SK-N-SH treated with all-trans-retinoic acid at 6 μM for 48 hours (cell line): Measurements from ENCODE around the gene PIK3R1.

Experiments used
- ARNTL ChIP-seq: fragments of 450-650 bp; formaldehyde crosslinking; IDR thresholded peaks from 2 replicates; pipeline ENCODE4 v1.5.0; 2020; ENCODE audit warnings: low read depth, mild to moderate bottlenecking, moderate library complexity, borderline replicate concordance
- CSDC2 ChIP-seq: fragments of 250-450 bp; sonication (Bioruptor Pico); IDR thresholded peaks from 2 replicates; pipeline ENCODE4 v1.5.0; 2020; ENCODE audit warnings: mild to moderate bottlenecking, moderate library complexity
- ESRRG ChIP-seq: fragments of 250-450 bp; sonication (Bioruptor Pico); IDR thresholded peaks from 2 replicates; pipeline ENCODE4 v1.6.1; 2021; ENCODE audit warnings: mild to moderate bottlenecking
- OSR1 ChIP-seq: fragments of 250-450 bp; sonication (Bioruptor Pico); IDR thresholded peaks from 2 replicates; pipeline ENCODE4 v1.8.0; 2022; ENCODE audit warnings: moderate library complexity, mild to moderate bottlenecking, inconsistent platforms
- TOX ChIP-seq: fragments of 250-450 bp; sonication (Bioruptor Pico); IDR thresholded peaks from 2 replicates; pipeline ENCODE4 v1.8.0; 2021; ENCODE audit warnings: mild to moderate bottlenecking, moderate library complexity, borderline replicate concordance
- ZC3H10 ChIP-seq: fragments of 250-450 bp; sonication (Bioruptor Pico); IDR thresholded peaks from 2 replicates; pipeline ENCODE4 v1.5.1; 2021; ENCODE audit warnings: mild to moderate bottlenecking, moderate library complexity
- TF ChIP-seq, protein P1 (sequence below): fragments of 250-450 bp; sonication (Bioruptor Pico); IDR thresholded peaks from 2 replicates; pipeline ENCODE4 v1.8.0; 2020; ENCODE audit warnings: mild to moderate bottlenecking, moderate library complexity, borderline replicate concordance
- TF ChIP-seq, protein P2 (sequence below): fragments of 250-450 bp; sonication (Bioruptor Pico); IDR thresholded peaks from 2 replicates; pipeline ENCODE4 v1.5.1; 2020; ENCODE audit warnings: low read depth, mild to moderate bottlenecking, moderate library complexity
- TF ChIP-seq, protein P3 (sequence below): fragments of 250-450 bp; sonication (Bioruptor Pico); IDR thresholded peaks from 2 replicates; pipeline ENCODE4 v1.5.0; 2020; ENCODE audit warnings: mild to moderate bottlenecking, moderate library complexity

DNA sequence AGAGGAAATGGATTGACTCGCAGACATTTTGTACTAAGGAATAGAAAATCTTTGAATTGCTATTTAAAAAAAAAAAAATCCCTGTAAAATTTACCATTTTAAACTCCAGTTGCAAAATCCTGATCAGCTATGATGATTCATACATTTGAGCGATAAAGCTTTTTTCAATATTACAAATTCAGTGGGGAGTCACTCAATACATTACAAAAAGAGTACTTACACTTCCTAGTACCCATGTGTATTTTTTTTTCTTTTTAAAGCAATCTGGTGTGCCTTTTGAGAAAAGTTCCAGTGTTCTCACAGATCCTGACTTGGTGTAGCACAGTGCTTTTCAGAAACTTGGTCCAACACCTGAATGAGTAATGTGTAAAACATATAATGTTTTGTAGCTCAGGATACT is 54.3 kb downstream of the PIK3R1 start:
- TF ChIP-seq ZC3H10 (CRISPR knock-in tag), result no peak
- TF ChIP-seq ARNTL (CRISPR knock-in tag), result no peak
- no peak for TF ChIP-seq TOX
- TF ChIP-seq CSDC2, result no peak
- no peak for TF ChIP-seq OSR1 (CRISPR knock-in tag)
- TF ChIP-seq, protein P1, sequence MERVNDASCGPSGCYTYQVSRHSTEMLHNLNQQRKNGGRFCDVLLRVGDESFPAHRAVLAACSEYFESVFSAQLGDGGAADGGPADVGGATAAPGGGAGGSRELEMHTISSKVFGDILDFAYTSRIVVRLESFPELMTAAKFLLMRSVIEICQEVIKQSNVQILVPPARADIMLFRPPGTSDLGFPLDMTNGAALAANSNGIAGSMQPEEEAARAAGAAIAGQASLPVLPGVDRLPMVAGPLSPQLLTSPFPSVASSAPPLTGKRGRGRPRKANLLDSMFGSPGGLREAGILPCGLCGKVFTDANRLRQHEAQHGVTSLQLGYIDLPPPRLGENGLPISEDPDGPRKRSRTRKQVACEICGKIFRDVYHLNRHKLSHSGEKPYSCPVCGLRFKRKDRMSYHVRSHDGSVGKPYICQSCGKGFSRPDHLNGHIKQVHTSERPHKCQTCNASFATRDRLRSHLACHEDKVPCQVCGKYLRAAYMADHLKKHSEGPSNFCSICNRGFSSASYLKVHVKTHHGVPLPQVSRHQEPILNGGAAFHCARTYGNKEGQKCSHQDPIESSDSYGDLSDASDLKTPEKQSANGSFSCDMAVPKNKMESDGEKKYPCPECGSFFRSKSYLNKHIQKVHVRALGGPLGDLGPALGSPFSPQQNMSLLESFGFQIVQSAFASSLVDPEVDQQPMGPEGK (CRISPR knock-in tag), result no peak
- TF ChIP-seq, protein P2, sequence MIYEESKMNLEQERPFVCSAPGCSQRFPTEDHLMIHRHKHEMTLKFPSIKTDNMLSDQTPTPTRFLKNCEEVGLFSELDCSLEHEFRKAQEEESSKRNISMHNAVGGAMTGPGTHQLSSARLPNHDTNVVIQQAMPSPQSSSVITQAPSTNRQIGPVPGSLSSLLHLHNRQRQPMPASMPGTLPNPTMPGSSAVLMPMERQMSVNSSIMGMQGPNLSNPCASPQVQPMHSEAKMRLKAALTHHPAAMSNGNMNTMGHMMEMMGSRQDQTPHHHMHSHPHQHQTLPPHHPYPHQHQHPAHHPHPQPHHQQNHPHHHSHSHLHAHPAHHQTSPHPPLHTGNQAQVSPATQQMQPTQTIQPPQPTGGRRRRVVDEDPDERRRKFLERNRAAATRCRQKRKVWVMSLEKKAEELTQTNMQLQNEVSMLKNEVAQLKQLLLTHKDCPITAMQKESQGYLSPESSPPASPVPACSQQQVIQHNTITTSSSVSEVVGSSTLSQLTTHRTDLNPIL (CRISPR knock-in tag), result no peak
- TF ChIP-seq, protein P3, sequence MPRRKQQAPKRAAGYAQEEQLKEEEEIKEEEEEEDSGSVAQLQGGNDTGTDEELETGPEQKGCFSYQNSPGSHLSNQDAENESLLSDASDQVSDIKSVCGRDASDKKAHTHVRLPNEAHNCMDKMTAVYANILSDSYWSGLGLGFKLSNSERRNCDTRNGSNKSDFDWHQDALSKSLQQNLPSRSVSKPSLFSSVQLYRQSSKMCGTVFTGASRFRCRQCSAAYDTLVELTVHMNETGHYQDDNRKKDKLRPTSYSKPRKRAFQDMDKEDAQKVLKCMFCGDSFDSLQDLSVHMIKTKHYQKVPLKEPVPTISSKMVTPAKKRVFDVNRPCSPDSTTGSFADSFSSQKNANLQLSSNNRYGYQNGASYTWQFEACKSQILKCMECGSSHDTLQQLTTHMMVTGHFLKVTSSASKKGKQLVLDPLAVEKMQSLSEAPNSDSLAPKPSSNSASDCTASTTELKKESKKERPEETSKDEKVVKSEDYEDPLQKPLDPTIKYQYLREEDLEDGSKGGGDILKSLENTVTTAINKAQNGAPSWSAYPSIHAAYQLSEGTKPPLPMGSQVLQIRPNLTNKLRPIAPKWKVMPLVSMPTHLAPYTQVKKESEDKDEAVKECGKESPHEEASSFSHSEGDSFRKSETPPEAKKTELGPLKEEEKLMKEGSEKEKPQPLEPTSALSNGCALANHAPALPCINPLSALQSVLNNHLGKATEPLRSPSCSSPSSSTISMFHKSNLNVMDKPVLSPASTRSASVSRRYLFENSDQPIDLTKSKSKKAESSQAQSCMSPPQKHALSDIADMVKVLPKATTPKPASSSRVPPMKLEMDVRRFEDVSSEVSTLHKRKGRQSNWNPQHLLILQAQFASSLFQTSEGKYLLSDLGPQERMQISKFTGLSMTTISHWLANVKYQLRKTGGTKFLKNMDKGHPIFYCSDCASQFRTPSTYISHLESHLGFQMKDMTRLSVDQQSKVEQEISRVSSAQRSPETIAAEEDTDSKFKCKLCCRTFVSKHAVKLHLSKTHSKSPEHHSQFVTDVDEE (CRISPR knock-in tag), result no peak
- no peak for TF ChIP-seq ESRRG (CRISPR knock-in tag)
